OCI-LY1 (cell line): ENCODE measurements around the gene CCL27.

Experiments used
- H2AFZ ChIP-seq: fragments of 200-600 bp; sonication (generic), shearing (Covaris generic); 2 replicates; pipeline ENCODE4 v1.6.0; 2014; ENCODE audit warnings: antibody characterized with exemption, mild to moderate bottlenecking, low read length
- H3F3A ChIP-seq: fragments of 200-600 bp; sonication (generic), shearing (Covaris generic); 2 replicates; pipeline ENCODE4 v1.6.0; 2014; ENCODE audit warnings: mild to moderate bottlenecking, antibody characterized with exemption, low read length, moderate library complexity; ENCODE audit not compliant: insufficient read depth
- H3K27ac ChIP-seq: fragments of 200-600 bp; sonication (generic); 2 replicates; pipeline ENCODE4 v1.5.1; 2014; ENCODE audit warnings: low read length, mixed run types, mild to moderate bottlenecking, low read depth; ENCODE audit not compliant: poor library complexity, severe bottlenecking
- H3K27me3 ChIP-seq: fragments of 200-600 bp; sonication (generic); 2 replicates; pipeline ENCODE4 v1.6.0; 2014; ENCODE audit warnings: antibody characterized with exemption, mild to moderate bottlenecking, low read length, moderate library complexity; ENCODE audit not compliant: insufficient read depth
- H3K36me3 ChIP-seq: fragments of 200-600 bp; sonication (generic); 2 replicates; pipeline ENCODE4 v1.6.1; 2014; ENCODE audit warnings: mild to moderate bottlenecking, antibody characterized with exemption, low read length, moderate library complexity, mixed read lengths; ENCODE audit not compliant: insufficient read depth
- H3K4me1 ChIP-seq: fragments of 200-600 bp; sonication (generic); 2 replicates; pipeline ENCODE4 v1.5.1; 2014; ENCODE audit warnings: mild to moderate bottlenecking, low read length, moderate library complexity; ENCODE audit not compliant: insufficient read depth, severe bottlenecking
- H3K4me2 ChIP-seq: fragments of 200-600 bp; sonication (generic), shearing (Covaris generic); 2 replicates; pipeline ENCODE4 v1.6.1; 2014; ENCODE audit warnings: low read length
- H3K4me3 ChIP-seq: fragments of 200-600 bp; sonication (generic); 2 replicates; pipeline ENCODE4 v1.5.1; 2014; ENCODE audit warnings: low read length, low read depth, mild to moderate bottlenecking, mixed read lengths; ENCODE audit not compliant: poor library complexity, severe bottlenecking
- H3K79me2 ChIP-seq: fragments of 200-600 bp; shearing (Covaris generic); 2 replicates; pipeline ENCODE4 v1.6.1; 2016; ENCODE audit warnings: mixed run types, low read length, mixed read lengths; ENCODE audit not compliant: insufficient read depth
- H3K9ac ChIP-seq: fragments of 200-600 bp; sonication (generic), shearing (Covaris generic); 2 replicates; pipeline ENCODE4 v1.6.1; 2014; ENCODE audit warnings: mild to moderate bottlenecking, low read length, mixed read lengths
- H3K9me2 ChIP-seq: fragments of 200-600 bp; sonication (generic), shearing (Covaris generic); 2 replicates; pipeline ENCODE4 v1.6.1; 2014; ENCODE audit warnings: low read depth, mild to moderate bottlenecking, low read length, mixed read lengths
- H3K9me3 ChIP-seq: fragments of 200-600 bp; shearing (Covaris generic); 2 replicates; pipeline ENCODE4 v1.6.1; 2014; ENCODE audit warnings: low read length, mixed read lengths
- H4K20me1 ChIP-seq: fragments of 200-600 bp; sonication (generic), shearing (Covaris generic); 2 replicates; pipeline ENCODE4 v1.6.0; 2016; ENCODE audit warnings: mild to moderate bottlenecking, low read length; ENCODE audit not compliant: insufficient read depth
- CTCF ChIP-seq: fragments of 200-600 bp; sonication (generic), shearing (Covaris generic); IDR thresholded peaks from 2 replicates; pipeline ENCODE4 v1.5.1; 2017; ENCODE audit warnings: mild to moderate bottlenecking, antibody characterized with exemption, low read length, moderate library complexity, mixed read lengths
- EZH2 ChIP-seq: fragments of 200-600 bp; sonication (generic), shearing (Covaris generic); IDR thresholded peaks from 2 replicates; pipeline ENCODE4 v1.8.0; 2017; ENCODE audit warnings: borderline replicate concordance, mixed run types, mild to moderate bottlenecking, antibody characterized with exemption, low read length, moderate library complexity, mixed read lengths

The CCL27 gene

GRCh38 chr9:34651876-34652601 is 10.4 kb downstream of the CCL27 start, which contains the start of gene IL11RA:
Gene IL11RA (plus strand): TSS chr9:34652185. CDS start chr9:34655218, 3,033 bp downstream.
- Histone ChIP-seq H3F3A (no peaks in the 10 kb centered on the region), H3K27me3 (no peaks in the 10 kb centered on the region; the same call in 1 of the 2 replicates), H3K27ac (no peak within 1 kb of the TSS), H3K9me3 (no peaks in the 10 kb centered on the region), H3K4me1 (peaks cover 24% of the 10 kb centered on the region), H3K9ac (no peak within 1 kb of the TSS; the same call in 1 of the 2 replicates), H2AFZ (no peak within 1 kb of the TSS), H3K9me2 (no peaks in the 10 kb centered on the region), H3K79me2 (no peaks in the 10 kb centered on the region), H3K36me3 (peaks cover 35% of the 10 kb centered on the region), H4K20me1 (no peaks in the 10 kb centered on the region), H3K4me2 (peak within 1 kb of the TSS; percentile 46), H3K4me3 (peak within 1 kb of the TSS; percentile 29)
- TF ChIP-seq EZH2 (no peak), CTCF (no peak)

GRCh38 chr9:34651321-34651720 is 11.1 kb downstream of the CCL27 start:
- Histone ChIP-seq H3K9me3 (no peaks in the 10 kb centered on the region), H3K27ac (no peak overlapping the region), H3K27me3 (no peaks in the 10 kb centered on the region; the same call in 1 of the 2 replicates), H3K79me2 (no peaks in the 10 kb centered on the region), H4K20me1 (no peaks in the 10 kb centered on the region), H3K4me3 (no peak overlapping the region), H2AFZ (no peak overlapping the region), H3K9me2 (no peaks in the 10 kb centered on the region), H3F3A (no peaks in the 10 kb centered on the region), H3K4me2 (peak overlapping the region; percentile 46; the same call in 1 of the 2 replicates), H3K4me1 (peaks cover 25% of the 10 kb centered on the region), H3K36me3 (peaks cover 35% of the 10 kb centered on the region), H3K9ac (no peak overlapping the region)
- TF ChIP-seq CTCF (no peak), EZH2 (no peak)

- H3K9me3 ChIP-seq, result no peaks in the 10 kb centered on the region
- no peaks in the 10 kb centered on the region for H3K27me3 ChIP-seq
- no peak overlapping the region for H3K4me2 ChIP-seq
- no peak overlapping the region for H3K9ac ChIP-seq
- H3K27ac ChIP-seq, result no peak overlapping the region
- no peak for TF ChIP-seq CTCF
- no peak for TF ChIP-seq EZH2
- H2AFZ ChIP-seq, result no peak overlapping the region
- H3K79me2 ChIP-seq, result no peaks in the 10 kb centered on the region
- no peaks in the 10 kb centered on the region for H3K9me2 ChIP-seq
- no peaks in the 10 kb centered on the region for H4K20me1 ChIP-seq
- H3F3A ChIP-seq, result no peaks in the 10 kb centered on the region
- H3K4me3 ChIP-seq, result no peak overlapping the region
- H3K4me1 ChIP-seq, result peaks cover 29% of the 10 kb centered on the region
- H3K36me3 ChIP-seq, result peaks cover 35% of the 10 kb centered on the region
These were observed 11.6 kb downstream of the CCL27 start for GRCh38 chr9:34650816-34651215.
